NCI-H345 treated with DMSO at 0.1 percent for 48 hours (cell line): ENCODE data around the gene CACNG1.
A peak's percentile ranks its signal among the peaks of the same experiment; 100 is the strongest.

Source experiments
- DNase-seq: peaks from one replicate; lab custom pipeline; 2025; ENCODE audit not compliant: unreplicated experiment; lab: John Stamatoyannopoulos, UW

CACNG1 gene

GRCh38 chr17:67051155-67051538, 6.8 kb downstream of the CACNG1 start:
- DNase-seq = no peak

- DNase-seq = no peak
Measured at GRCh38 chr17:67051837-67052236, 7.5 kb downstream of the CACNG1 start.

GRCh38 chr17:67052720-67053437, 8.5 kb downstream of the CACNG1 start:
- DNase-seq = no peak

- no peak for DNase-seq
Measured at GRCh38 chr17:67053438-67054000, 9.2 kb downstream of the CACNG1 start.

GRCh38 chr17:67054011-67054591, 9.7 kb downstream of the CACNG1 start:
- DNase-seq = no peak

- no peak for DNase-seq
Measured at GRCh38 chr17:67054608-67055007, 10.3 kb downstream of the CACNG1 start.

- no peak for DNase-seq
Measured at GRCh38 chr17:67055041-67055443, 10.7 kb downstream of the CACNG1 start.

- DNase-seq = no peak
Measured at GRCh38 chr17:67055811-67056745, 11.7 kb downstream of the CACNG1 start.

GRCh38 chr17:67056746-67057490, 12.6 kb downstream of the CACNG1 start:
- no peak for DNase-seq

- no peak for DNase-seq
Measured at GRCh38 chr17:67058036-67058435, 13.7 kb downstream of the CACNG1 start.

- no peak for DNase-seq
Measured at GRCh38 chr17:67059372-67059771, 15.0 kb downstream of the CACNG1 start.

- no peak for DNase-seq
Measured at GRCh38 chr17:67063141-67063540, 18.8 kb downstream of the CACNG1 start.

- DNase-seq = no peak
Measured at GRCh38 chr17:67066717-67067116, 22.4 kb downstream of the CACNG1 start.

GRCh38 chr17:67067571-67068482, 23.5 kb downstream of the CACNG1 start:
- DNase-seq = no peak

- DNase-seq = peak; percentile 55
Measured at GRCh38 chr17:67068999-67069398, 24.6 kb downstream of the CACNG1 start.

GRCh38 chr17:67069603-67070136, 25.3 kb downstream of the CACNG1 start:
- no peak for DNase-seq

- no peak for DNase-seq
Measured at GRCh38 chr17:67071595-67071994, 27.2 kb downstream of the CACNG1 start.

- no peak for DNase-seq
Measured at GRCh38 chr17:67072885-67073284, 28.5 kb downstream of the CACNG1 start.

- DNase-seq = no peak
Measured at GRCh38 chr17:67074781-67075180, 30.4 kb downstream of the CACNG1 start.
